ENCODE data around the gene SPIN2B. TPM values are rescaled to one million over a fixed set of nuclear protein-coding genes. Genes with fewer than 3 reads are reported as not detected.

SPIN2B gene
- total RNA-seq, 1 donor from 2014 or later, result 6.9 TPM

DNA sequence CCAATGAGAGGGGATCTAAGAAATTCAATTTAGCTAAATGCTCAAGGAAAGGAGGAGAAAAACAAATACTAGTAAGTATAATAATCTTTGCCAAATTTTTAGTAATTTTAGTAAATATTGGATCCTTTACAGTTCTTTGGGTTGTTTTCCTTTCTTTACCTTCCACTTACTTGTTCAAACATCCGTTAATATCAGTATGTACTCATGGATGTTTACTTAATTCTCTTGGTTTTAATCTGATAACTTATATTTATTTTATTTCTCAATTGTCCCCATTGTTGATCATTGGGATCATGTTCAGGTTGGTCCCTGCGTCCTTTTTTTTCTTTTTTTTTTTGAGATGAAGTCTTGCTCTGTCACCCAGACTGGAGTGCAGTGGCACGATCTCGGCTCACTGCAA, 46.9 kb downstream of the SPIN2B start:
- Histone ChIP-seq H3K4me3 (no peak overlapping the region), H3K27me3 (no peaks in the 10 kb centered on the region), H3K27ac (no peak overlapping the region), H3K9me3 (no peaks in the 10 kb centered on the region), H3K36me3 (no peaks in the 10 kb centered on the region), H3K4me1 (no peaks in the 10 kb centered on the region)
- TF ChIP-seq, protein P1, sequence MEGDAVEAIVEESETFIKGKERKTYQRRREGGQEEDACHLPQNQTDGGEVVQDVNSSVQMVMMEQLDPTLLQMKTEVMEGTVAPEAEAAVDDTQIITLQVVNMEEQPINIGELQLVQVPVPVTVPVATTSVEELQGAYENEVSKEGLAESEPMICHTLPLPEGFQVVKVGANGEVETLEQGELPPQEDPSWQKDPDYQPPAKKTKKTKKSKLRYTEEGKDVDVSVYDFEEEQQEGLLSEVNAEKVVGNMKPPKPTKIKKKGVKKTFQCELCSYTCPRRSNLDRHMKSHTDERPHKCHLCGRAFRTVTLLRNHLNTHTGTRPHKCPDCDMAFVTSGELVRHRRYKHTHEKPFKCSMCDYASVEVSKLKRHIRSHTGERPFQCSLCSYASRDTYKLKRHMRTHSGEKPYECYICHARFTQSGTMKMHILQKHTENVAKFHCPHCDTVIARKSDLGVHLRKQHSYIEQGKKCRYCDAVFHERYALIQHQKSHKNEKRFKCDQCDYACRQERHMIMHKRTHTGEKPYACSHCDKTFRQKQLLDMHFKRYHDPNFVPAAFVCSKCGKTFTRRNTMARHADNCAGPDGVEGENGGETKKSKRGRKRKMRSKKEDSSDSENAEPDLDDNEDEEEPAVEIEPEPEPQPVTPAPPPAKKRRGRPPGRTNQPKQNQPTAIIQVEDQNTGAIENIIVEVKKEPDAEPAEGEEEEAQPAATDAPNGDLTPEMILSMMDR (IDR thresholded peaks at IDR 0.05), result no peak
- DNase-seq (ENCODE audit: low spot score in 2 of 2), result no peak
- intact Hi-C loops (cut with DNase I), result no loop called here

DNA sequence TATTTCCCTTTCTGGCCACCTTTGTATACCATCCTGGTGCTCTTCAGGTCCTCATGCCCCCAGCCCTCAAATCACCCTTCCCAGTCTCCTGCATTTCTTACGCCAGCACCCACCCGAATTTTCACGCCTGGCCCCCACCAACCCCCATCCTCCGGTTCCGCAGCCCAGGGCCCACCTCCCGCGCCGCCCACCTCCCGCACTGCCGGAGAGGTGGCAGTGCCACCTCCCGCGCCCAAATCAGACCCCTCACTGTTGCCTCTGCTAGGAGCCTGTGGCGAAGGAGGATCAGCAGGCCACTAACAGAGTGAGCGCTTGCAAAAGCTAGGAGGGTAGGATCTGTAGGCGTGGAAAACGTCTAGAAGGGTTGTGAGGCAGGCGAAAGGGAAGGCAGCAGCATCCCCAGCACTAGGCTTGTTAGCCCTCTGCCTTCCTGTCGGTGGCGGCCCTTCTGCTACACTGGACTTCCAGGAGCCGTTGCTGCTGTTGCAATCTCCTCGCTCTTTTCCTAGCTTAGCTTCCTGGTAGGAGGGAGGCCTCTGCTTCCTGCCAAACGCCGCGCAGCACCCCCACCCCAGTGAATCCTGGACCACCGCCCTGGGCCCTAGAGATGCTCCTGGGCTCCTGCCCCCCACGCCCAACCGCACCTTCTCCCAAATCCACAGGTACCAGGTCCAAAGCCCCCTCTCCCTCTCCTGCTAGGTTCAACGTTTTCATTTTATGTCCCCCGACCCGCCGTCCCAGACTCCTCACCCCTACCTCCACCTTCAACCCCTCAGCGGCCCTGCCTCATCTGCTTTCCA, 51.0 kb downstream of the SPIN2B start:
- TF ChIP-seq, protein P1 (IDR thresholded peaks at IDR 0.05), result no peak
- Histone ChIP-seq H3K27ac (no peak overlapping the region), H3K9me3 (no peaks in the 10 kb centered on the region), H3K27me3 (no peaks in the 10 kb centered on the region), H3K4me3 (no peak overlapping the region), H3K4me1 (no peaks in the 10 kb centered on the region), H3K36me3 (no peaks in the 10 kb centered on the region)
- intact Hi-C loops (cut with DNase I), result no loop called here
- no peak for DNase-seq (ENCODE audit: low spot score in 2 of 2)

Other genes with a start within 250 kb of the SPIN2B start
- gene SPIN3, start 126.0 kb downstream of the SPIN2B start, total RNA-seq, result 3.9 TPM
- gene SPIN2A, start 15.8 kb upstream of the SPIN2B start, total RNA-seq, result 0.53 TPM
- not detected for gene FAAH2, start 165.2 kb upstream of the SPIN2B start, total RNA-seq

Measured in ascending aorta (tissue), 2 donors.